ENCODE results near the gene RGS17. TPM values are rescaled to one million over a fixed set of nuclear protein-coding genes. Genes with fewer than 3 reads are reported as not detected.
"Not testable (repeated sequence)": the region's sequence is repeated elsewhere in the genome, so short reads cannot be mapped to it uniquely, and the experiment has no call there.

RGS17 gene
- total RNA-seq, 1 experiment from 2014 or later = 1.3 TPM

GRCh38 chr6:153032255-153032882 is 98.7 kb downstream of the RGS17 start:
- DNase-seq (ENCODE audit: low read depth) = peak; percentile 55

- peak; percentile 53 for DNase-seq (ENCODE audit: low read depth)
These were observed 99.6 kb downstream of the RGS17 start for GRCh38 chr6:153031335-153031955.

DNA sequence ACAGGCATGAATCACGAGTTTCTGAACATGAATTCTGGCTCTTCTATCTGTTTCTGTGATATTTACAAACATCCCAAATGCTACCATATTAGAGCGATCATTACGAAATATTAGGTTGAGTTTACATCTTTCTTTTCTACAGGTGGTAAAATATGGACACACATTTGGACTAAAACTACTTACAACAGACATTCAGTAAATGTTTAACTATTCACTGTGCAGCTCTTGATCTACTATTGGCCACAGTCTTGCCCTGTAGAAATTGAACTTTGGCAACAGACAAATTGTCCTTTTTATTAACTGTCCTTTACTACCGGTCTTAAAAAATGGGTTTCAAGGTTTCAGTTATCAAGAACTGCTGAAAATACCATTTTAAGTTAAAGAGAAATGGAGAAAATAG is 102.1 kb downstream of the RGS17 start:
- no peak for DNase-seq (ENCODE audit: low read depth)

DNA sequence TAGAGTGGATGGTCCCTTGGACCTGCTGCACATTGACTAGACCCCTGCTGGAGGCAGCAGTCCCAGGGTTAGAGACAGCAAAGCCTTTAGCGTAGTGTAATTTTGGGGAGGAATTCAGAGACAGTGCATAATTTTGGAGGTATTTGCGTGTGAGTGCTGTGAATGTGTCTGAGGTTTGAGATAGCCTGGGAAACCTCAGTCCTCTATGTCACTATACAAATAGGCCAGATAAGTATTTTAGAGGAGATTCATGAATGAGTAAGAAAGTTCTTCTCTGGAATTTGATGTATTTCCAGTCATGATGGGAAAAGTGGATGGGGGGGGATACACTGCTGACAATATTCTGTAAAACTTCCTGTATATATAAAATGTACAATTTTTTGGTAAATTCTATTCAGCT is 102.8 kb downstream of the RGS17 start:
- DNase-seq (ENCODE audit: low read depth) = no peak

DNA sequence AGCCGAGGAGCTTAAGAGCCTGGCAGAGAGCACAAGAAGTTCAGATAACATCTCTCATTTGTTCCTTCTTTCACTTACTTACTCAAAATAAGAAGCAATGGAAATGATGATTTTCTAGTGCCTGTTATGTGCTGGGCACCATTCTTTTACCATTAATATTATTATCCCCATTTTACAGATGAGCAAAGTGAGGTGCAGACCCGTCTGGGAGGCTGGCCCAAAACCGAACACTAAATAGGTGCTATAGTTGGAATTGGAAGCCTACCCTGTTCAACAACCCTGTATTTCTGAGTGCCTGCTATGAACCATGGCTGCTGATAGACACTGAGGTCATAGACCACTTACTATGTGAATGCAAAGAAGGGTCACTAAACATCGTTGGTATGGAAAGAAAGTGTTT is 103.6 kb downstream of the RGS17 start:
- no peak for DNase-seq (ENCODE audit: low read depth)

DNA sequence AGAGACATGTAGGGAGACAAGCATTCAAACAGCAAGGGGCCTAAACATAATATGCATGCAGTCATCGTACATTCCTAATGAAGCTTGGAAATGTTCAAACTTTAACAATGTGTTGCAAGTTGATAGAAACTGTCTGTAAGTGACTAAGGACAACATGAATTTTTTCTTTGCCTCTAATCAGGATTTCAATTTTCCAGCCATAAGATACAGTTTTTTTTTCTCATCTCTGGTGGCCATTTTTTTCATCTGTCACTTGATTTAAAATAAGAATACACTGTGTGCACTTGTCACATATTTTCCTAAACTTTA is 106.4 kb downstream of the RGS17 start:
- DNase-seq (ENCODE audit: low read depth) = no peak

- DNase-seq (ENCODE audit: low read depth) = peak; percentile 66
These were observed 106.9 kb downstream of the RGS17 start for GRCh38 chr6:153023977-153024708.

- DNase-seq (ENCODE audit: low read depth) = no peak
These were observed 112.7 kb downstream of the RGS17 start for GRCh38 chr6:153018355-153018754.

DNA sequence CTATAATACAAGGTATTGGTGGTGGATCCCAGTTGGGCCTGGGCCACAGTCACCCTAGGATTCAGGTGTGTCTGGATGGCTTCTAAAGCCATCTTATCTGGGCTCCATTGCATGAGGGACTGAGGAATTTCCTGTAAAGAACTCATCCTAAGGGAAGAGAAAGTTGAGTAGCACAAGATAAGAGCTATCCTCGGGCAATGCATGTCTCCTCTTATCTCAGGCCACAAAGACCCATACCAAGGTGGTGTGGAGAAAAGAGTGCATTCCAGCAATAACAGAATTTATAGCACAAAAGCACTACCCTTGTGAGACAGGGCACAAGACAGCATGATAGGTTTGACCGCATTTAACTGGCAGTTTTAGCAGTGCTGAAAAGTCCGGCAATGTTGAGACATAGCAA is 114.2 kb downstream of the RGS17 start:
- DNase-seq (ENCODE audit: low read depth) = no peak

DNA sequence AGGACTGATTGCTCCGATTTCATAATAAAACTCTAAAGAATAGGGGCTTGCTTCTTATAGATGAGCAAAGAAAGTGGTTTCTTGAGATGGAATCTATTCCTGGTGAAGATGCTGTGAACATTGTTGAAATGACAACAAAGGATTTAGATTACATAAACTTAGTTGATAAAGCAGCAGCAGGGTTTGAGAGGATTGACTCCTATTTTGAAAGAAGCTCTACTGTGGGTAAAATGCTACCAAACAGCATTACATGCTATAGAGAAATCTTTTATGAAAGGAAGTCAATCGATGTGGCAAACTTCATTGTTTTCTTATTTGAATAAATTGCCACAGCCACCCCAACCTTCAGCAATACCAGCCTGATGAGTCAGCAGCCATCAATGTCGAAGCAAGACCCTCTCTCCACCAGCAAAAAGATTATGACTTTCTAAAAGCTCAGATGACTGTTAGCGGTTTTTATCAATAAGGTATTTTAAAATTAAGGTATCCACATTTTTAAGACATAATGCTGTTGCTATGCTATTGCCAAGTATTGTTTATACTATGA is 115.9 kb downstream of the RGS17 start:
- peak; percentile 35 for DNase-seq (ENCODE audit: low read depth)

- DNase-seq (ENCODE audit: low read depth) = no peak
These were observed 117.6 kb downstream of the RGS17 start for GRCh38 chr6:153013438-153013837.

DNA sequence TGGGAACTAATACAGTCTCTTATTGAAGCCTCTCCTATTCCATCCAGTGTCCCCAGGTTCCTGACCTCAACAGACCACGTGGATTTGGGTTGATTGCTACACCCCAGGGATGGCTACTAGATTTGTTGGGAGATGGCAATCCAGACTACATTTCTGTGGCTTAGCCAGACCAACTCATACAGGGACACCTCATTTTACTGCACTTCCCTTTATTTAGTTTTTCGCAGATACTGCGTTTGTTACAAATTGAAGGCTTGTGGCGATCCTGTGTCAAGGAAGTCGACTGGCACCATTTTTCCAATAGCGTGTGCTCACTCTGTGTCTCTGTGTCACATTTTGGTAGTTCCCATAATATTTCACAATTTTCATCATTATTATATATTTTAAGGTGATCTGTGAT is 118.2 kb downstream of the RGS17 start:
- DNase-seq (ENCODE audit: low read depth) = no peak

DNA sequence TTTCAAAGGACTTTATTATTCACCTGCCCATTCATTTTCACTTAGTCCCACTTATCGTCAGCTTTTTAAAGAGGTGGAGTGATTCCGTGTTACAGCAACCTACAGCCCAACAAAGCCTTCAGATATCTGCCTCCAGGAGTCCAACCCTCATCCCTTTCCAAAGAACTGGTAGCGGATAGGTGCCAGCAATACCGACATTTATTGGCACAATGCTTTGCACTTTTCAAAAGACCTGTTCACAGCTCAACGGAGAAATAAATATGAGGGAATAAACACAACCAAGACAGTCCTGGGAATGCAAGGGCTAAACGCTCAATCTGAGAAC is 127.8 kb downstream of the RGS17 start:
- DNase-seq (ENCODE audit: low read depth) = no peak

GRCh38 chr6:153002613-153003365 is 128.3 kb downstream of the RGS17 start, which contains the start of gene MTRF1L:
Gene MTRF1L, minus strand, starts transcription at chr6:153002709. Its CDS starts 24 bp downstream, at chr6:153002685.
- DNase-seq (ENCODE audit: low read depth) = peak; percentile 99

DNA sequence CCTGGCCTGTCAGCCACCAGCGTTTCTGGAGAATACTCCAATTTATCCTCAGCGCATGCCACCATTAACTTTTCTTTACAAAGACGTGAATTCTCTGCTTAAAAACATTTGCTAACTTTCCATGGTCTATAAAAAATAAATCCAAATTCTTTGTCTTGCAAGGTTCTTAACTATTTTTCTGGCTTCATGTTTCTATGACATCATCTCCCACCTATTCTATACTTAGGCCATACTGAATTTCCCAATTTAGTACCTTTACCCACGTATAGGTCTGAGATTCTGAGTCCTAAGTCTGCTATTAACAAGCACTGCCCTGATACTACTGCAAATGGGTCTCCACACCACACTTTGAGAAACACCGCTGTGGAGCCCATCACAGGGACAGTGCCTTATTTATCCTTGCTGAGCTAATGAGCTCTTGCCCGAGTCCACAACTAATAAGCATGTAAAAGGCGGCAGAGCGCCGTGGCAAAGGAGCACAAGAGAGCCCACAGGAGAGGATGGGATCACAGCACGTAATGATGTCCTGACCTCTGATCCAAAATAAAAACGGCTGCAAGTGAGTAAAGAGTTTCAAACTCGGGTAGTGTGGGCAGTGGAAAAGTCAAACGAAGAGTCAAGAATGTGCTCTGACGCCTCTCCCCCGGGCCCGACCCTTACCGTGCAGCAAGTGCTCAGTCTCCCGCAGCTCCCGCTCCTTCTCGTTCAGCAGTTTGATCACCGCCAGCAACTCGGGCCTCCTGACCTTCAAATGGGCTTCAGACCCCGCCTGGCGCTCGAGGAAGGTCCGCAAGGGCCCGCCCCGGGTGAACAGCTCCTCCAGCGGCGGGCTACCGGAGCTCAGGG is 129.1 kb downstream of the RGS17 start:
- DNase-seq (ENCODE audit: low read depth) = peak; percentile 45

DNA sequence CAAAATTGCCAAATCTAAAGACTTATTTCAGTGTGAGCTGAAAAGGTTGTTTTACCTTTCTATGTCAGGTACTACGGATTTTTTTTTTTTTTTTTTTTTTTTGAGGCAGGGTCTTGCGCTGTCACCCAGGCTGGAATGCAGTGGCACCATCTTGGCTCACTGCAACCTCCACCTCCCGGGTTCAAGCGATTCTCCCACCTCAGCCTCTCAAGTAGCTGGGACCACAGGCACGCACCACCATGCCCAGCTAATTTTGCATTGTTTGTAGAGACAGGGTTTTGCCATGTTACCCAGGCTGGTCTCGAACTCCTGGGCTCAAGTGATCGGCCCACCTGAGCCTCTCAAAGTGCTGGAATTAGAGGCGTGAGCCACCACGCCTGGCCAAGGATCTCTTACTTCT is 130.3 kb downstream of the RGS17 start:
- DNase-seq (ENCODE audit: low read depth) = not testable (repeated sequence)

DNA sequence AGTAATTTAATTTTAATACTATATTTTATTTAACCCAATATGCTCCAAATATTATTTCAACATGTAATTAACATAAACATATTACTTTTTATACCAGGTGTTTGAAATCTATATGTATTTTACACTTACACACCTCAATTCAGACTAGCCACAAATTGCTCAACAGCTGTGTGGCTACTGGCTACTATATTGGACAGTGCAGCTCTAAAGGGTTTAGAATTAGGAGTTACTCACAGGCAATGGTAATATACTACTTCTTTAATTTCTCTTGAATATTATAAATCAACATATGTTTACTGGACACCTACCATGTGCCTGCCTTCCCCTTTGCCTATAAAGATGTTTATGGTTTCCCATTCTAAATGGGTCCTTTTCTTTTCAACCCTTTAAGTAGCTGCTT is 130.8 kb downstream of the RGS17 start:
- DNase-seq (ENCODE audit: low read depth) = no peak

GRCh38 chr6:152999538-152999937 is 131.5 kb downstream of the RGS17 start:
- not testable (repeated sequence) for DNase-seq (ENCODE audit: low read depth)

- DNase-seq (ENCODE audit: low read depth) = no peak
These were observed 137.2 kb downstream of the RGS17 start for GRCh38 chr6:152993847-152994246.

GRCh38 chr6:152993431-152993830 is 137.7 kb downstream of the RGS17 start:
- DNase-seq (ENCODE audit: low read depth) = no peak

- DNase-seq (ENCODE audit: low read depth) = no peak
These were observed 144.1 kb downstream of the RGS17 start for GRCh38 chr6:152986978-152987377.
